DMS153 treated with DMSO at 0.1 percent for 48 hours (cell line): ENCODE results near the gene PRKACG.
"Not testable (repeated sequence)": the region's sequence is repeated elsewhere in the genome, so short reads cannot be mapped to it uniquely, and the experiment has no call there.

Experiments used
- DNase-seq: peaks from one replicate; lab custom pipeline; 2025; ENCODE audit not compliant: unreplicated experiment; lab: John Stamatoyannopoulos, UW

The PRKACG gene

DNA sequence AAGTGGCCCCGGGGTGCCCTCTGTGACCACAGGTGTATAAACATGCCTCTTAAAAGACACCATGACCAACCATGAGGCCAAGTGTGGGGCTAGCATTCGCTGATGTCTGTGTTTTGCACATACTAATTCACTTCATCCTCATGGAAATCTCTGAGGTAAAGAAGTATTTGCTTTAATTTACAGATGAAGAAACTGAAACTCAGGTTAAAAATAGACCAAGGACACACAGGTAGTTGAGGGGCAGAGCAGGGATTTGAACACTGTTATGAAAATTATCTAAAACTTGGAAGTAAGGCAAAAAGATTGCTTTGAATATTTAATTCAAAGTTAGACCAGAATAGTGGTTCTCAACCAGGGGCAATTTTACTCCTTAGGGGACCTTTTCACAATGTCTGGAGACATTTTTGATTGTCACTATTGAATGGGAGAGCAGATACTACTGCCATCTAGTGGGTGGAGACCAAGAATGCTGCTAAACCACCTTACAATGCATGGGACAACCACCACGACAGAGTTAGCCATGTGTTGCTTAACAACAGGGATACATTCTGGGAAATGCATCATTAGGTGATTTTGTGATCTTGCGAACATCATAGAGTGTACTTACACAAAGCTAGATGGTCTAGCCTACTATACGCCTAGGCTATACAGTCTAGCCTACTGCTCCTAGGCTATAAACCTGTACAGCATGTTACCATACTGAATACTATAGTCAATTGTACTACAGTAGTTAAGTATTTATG is 13.6 kb upstream of the PRKACG start:
- DNase-seq, result peak; percentile 84

DNA sequence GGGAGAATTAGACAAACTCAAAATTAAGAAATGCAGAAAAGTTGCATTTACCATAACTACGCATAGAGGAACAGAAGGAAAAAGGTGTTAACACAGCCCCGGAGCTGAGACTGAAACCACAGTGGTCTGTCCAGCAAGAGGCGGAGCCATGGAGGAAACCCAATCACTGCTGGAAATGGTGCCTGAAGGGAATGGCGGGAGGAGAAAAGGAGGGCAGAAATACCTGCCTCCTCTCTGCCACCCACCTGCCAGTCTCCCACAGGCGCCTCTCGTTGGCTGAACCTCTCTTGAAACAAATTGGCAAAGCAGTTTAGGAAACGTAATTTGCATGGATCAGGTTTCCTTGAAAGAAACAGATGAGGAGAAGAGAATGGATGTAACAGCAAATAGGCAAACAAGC is 9.7 kb upstream of the PRKACG start:
- no peak for DNase-seq

DNA sequence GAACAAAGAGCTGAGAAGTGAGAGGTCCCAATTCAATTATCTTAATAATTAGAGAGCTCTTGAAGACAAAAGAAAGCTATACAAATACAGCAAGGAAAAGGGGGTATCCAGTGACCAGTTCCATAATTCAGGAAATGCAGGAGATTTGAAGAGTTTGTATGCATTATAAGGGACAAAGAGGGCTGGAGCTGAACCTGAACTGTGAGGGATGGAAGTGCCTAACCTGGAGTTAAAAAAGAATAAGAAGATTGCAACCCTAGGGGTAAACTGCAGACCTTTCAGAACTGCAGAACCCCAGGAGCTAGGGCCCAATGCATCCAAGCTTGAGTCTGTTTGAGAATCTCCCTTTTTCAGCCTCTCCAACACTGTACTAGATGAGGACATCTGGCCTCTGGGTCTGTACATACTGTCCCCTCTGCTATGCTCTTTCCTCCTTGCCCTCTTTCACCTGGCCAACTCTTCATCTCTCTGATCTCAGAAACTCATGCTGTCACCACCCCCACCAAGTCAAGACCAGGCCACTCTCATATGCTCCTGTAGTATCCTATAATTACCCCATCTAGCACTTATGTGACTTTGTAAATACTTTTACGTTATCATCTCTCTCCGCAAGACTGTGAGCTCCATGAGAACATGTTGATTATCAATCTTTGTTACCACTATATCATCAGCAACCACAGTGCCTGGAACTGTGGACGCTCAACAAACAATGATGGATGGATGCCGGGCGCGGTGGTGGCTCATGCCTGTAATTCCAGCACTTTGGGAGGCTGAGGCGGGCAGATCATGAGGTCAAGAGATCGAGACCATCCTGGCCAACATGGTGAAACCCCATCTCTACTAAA is 6.6 kb upstream of the PRKACG start:
- no peak for DNase-seq

DNA sequence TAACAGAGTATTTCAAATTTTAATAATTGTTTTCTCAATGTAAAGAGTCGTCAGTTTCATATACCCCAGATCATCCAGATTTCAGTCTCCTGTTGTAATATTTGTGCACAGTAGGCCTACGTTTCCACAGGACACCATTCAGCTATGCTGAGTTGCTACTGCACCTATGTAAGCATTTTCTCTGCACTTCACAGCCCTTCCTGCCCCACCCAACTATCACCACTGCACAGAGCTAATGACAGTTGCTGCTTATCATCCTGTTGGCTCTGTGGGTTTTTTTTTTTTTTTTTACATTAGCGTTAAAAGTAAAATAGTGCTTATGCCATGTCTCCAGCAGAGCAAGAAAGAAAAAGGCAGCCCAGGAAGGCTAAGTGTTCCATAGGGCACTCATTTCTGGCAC is 5.9 kb upstream of the PRKACG start:
- DNase-seq, result no peak

GRCh38 chr9:69018737-69019136 is 4.8 kb upstream of the PRKACG start:
- no peak for DNase-seq

DNA sequence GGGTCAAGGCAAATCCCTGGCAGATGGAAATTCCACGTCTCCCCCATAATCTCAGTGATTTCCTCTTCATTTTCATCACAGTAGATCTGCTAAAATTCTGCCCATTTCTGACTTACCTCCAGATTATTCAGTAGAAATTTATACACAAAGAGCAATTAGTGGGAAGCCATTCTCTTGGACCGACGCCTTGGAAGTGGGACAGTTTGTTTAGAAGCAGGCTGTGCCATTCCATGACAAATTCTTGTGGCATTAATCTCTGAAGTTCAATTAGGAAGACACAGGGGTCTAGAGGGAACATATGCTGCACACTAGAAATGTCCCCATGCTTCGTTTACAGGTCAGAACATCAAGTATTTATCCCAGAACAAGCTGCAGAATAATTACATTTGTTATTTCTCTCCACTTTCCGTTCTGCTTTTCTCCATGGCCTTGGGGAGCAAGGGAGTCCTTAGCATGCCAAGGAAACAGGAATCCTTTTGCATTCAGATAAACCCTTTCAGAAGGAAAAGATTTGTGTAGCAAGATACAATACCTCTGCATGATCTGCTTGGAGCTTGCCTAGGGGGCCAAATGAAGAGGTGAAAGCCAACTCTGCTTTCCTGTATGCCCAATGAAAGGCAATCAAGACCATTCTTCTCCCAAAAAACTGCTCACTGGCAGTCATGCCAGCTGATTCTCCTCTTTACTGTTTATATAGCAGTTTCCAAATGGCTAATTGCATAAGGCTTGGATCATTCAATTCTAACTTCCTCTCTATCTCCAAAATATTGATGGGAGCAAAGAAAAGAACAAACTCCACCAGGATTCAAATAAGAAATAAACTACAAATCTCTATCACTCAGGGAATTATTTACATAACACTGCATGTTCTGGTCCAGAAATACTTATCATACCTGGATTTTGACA is 2.5 kb upstream of the PRKACG start:
- DNase-seq, result no peak

DNA sequence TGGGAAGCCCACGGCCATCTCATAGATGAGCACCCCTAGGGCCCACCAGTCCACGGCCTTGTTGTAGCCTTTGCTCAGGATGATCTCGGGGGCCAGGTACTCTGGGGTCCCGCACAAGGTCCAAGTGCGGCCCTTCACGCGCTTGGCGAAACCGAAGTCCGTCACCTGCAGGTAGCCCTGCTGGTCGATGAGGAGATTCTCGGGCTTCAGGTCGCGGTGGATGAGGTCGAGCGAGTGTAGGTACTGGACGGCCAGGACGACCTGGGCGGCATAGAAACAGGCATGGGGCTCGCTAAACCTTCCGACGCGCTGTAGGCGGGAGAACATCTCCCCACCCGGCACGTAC is 558 bp downstream of the PRKACG start:
- DNase-seq, result no peak

DNA sequence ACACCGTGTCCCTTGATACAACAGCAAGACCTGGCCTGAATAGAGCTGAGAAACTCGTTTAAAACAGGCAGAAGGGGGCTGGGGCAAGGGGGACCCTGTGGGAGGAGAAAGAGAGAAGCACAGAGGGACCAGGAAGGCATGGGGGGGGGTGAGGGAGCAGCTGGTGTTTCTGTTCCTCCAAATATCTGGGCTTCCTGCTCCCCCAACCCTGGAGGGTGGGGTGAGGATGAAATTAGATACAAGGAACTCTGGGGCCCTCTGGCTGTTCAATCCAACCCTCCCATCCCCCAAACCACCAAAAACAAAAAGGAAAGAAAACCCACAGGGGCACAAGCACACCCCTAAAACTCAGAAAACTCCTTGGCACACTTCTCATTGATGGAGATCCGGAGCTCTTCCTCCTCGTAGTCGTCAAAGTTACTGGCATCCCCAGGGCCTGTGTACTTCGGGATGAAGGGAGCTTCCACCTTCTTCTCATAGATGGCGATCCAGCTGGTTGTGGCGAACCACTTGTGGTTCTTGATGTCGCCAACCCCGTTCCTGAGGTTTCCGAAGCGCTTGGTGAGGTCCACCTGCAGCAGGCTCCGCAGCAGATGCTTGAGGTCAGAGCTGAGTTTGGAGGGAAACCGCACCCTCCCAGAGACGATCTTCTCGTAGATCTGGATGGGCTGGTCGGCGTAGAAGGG is 1.1 kb downstream of the PRKACG start:
- DNase-seq, result no peak

- no peak for DNase-seq
Measured at GRCh38 chr9:69009708-69010107, 4.2 kb downstream of the PRKACG start.

GRCh38 chr9:69004836-69005235 is 9.1 kb downstream of the PRKACG start:
- no peak for DNase-seq

DNA sequence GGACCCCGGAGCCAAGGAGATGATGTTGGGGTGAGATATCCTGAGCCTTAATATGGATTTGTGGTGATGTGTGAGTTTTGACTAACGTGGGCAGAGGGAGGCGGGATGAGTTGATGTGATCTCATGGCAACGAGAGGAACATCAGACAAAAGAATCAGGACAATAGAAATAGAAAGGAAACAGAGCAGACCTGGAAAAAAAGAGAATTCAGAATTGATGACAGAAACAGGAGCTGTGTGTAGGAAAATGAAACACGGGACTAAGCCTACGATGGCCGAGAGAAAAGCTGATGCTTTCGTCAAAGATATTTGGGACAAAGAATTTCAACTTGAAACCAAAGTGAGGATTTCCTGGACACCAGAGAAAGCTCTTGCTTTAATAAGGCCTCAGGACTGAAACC is 10.9 kb downstream of the PRKACG start:
- no peak for DNase-seq

- DNase-seq, result no peak
Measured at GRCh38 chr9:69001921-69002320, 12.0 kb downstream of the PRKACG start.

GRCh38 chr9:68999393-69000105 is 14.4 kb downstream of the PRKACG start:
- no peak for DNase-seq

DNA sequence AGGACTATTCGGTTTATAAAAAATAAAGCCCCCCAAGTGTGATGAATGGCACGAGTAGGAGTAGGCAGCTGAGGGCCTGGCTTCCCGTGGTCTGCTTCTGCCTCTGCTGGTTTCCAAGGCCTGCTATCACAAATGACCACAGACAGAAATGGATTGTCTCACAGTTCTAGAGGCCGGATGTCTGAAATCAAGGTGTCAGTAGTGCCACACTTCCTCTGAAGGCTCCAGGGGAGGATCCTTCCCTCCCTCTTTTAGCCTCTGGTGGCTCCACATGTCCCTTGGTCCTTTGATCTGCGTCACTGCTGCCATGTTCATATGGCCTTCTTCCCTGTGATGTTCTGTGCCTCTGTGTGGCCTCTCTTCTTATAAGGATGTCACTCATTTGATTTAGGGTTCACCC is 15.1 kb downstream of the PRKACG start:
- DNase-seq, result no peak

DNA sequence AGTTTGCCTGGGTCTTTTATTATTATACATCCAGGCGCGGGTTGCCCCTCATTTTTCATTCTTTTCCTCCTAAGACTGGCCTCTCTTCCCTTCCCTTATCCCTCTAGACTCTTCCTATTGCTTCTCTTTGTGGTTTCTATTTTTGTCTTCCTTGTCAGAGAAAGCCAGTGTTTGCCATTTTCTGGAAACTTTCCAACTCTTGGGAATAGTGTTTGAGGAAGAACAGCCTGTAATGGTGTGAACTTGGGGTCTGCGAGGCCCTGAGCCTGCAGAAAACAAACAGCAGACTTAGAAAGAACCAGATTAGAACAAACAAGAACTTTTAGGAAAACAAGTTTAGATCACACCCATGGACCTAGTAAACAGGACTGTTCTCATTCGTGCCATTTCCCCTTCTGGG is 15.5 kb downstream of the PRKACG start:
- DNase-seq, result no peak

DNA sequence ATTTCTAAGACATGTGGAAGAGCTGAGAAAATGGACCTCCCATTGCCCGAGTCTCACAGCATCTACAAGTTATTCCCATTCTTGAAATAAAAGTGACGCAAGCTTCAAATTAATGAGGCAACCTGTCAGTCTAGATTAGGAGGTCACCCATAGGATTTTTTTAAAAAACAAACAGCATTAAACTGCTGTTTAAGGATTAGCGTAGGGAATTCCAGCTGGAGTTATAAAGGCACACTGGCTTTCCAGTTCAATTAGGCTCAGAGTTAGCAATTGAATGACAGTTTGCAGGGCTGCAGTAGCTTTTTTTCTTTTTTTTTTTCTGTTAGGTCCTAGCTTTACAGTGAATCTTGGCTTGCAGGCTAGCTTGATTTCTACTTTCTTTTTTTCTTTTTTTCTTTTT is 16.2 kb downstream of the PRKACG start:
- DNase-seq, result no peak

DNA sequence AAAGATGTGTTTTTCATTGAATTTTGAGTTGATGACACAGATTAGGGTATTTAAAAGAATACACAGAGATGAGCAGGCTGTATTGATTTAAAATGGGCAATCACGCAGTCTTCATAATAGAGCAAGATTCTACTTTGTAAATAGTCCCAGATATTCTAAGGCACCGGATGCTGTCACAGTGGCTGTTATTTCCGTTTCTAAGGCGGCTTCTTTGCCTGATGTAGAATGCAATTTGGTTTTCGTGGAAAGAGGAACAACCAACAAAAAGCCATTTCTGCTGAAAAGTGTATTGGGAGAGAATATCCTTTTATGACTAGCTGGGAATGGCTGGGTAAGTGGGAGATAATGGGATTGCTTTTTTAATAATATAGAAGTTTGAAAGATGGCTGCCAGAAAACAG is 17.5 kb downstream of the PRKACG start:
- no peak for DNase-seq

GRCh38 chr9:68995776-68996175 is 18.1 kb downstream of the PRKACG start:
- DNase-seq, result no peak

DNA sequence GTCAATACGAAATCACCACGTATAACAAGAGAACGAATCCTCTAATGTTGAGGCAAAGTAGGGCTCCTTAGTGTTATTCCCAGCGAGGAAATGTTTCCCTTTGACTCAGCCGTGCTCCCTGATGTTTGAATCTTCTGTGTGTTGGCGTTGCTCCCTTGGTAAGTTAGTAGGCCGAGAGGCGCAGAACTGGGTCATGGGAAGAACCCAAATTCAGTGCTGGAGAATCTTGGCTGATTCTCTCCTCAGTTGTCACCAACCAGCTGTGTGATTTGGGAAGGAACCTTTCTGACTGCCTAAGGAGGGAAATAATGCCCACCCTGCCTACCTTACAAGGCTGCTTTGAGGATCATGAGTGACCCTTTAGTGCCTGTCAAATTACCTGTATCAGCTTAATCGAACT is 22.5 kb downstream of the PRKACG start:
- DNase-seq, result no peak

DNA sequence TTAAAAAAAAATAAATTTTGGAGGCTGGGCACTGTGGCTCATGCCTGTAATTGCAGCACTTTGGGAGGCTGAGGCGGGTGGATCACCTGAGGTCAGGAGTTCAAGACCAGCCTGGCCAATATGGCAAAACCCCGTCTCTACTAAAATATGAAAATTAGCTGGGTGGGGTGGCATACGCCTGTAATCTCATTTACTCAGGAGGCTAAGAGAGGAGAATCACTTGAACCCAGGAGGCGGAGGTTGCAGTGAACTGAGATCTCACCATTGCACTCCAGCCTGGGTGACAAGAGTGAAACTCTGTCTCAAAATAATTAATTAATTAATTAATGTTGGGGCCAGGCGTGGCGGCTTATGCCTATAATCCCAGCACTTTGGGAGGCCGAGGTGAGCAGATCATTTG is 27.0 kb downstream of the PRKACG start:
- DNase-seq, result not testable (repeated sequence)
